Endothelial cell of umbilical vein (primary cell): ENCODE data around the gene NRROS. TPM values are rescaled to one million over a fixed set of nuclear protein-coding genes. Genes with fewer than 3 reads are reported as not detected.

Experiments
- BruUV-seq: library from RNA; stranded (reverse); fragments of 400-500 nt; replicated peaks from 2 replicates; lab custom pipeline; 2021; lab: Mats Ljungman, UMichigan
- CTCF ChIA-PET: fragments of 300-600, 350-600 bp; sonication (Branson Sonifier 250); formaldehyde crosslinking; loops from one replicate; lab custom pipeline; 2021; ENCODE audit warnings: antibody characterized with exemption, inconsistent platforms; lab: Charles Lee
- POLR2A ChIA-PET: fragments of 300-600, 350-600 bp; sonication (Branson Sonifier 250); formaldehyde crosslinking; loops from one replicate; lab custom pipeline; 2021; ENCODE audit warnings: antibody characterized with exemption, inconsistent platforms; lab: Charles Lee
- DNase-seq: peaks from one replicate; pipeline ENCODE4 v3.0.0-alpha.2; 2011; ENCODE audit warnings: low read depth, low spot score
- FAIRE-seq: peaks from 2 replicates; lab custom pipeline; 2011; peaks lifted over from hg19 to GRCh38; lab: Jason Lieb, UNC
- H2AFZ ChIP-seq: 2 replicates; pipeline ENCODE4 v1.6.0; 2012; ENCODE audit warnings: low read depth, low read length, control low read depth, inconsistent platforms
- H3K27ac ChIP-seq: 2 replicates; pipeline ENCODE4 v1.5.1; 2011; ENCODE audit warnings: low read depth, mild to moderate bottlenecking, control low read depth, low read length, moderate library complexity; ENCODE audit not compliant: insufficient read depth
- H3K27me3 ChIP-seq, 2 experiments: 2 replicates each; pipeline versions ENCODE4 v1.6.0 to v1.6.1; 2011; ENCODE audit warnings: low read length in 2 of 2, mixed read lengths in 1 of 2; ENCODE audit not compliant: control insufficient read depth in 2 of 2, insufficient read depth in 2 of 2
- H3K36me3 ChIP-seq, 2 experiments: 2 replicates in 1 of 2; 3 replicates in 1 of 2; pipeline ENCODE4 v1.5.1; 2011; ENCODE audit warnings: low read length in 2 of 2, mild to moderate bottlenecking in 1 of 2, moderate library complexity in 1 of 2; ENCODE audit not compliant: control insufficient read depth in 2 of 2, insufficient read depth in 2 of 2; ENCODE audit errors: extremely low read depth in 1 of 2
- H3K4me1 ChIP-seq: 3 replicates; pipeline ENCODE4 v1.5.1; 2011; ENCODE audit warnings: mild to moderate bottlenecking, low read length; ENCODE audit not compliant: control insufficient read depth, insufficient read depth; ENCODE audit errors: extremely low read depth
- H3K4me2 ChIP-seq: 2 replicates; pipeline ENCODE4 v1.6.1; 2011; ENCODE audit warnings: low read length, control low read depth, mixed read lengths; ENCODE audit not compliant: insufficient read depth
- H3K4me3 ChIP-seq, 3 experiments: fragments of 200-600 bp in 1 of 3; sonication (generic), shearing (Covaris generic) in 1 of 3; replicated peaks in 1 of 3; 2 replicates each; pipeline ENCODE4 v1.5.1; 2011 to 2016; ENCODE audit warnings: control low read depth in 3 of 3, low read length in 3 of 3, mild to moderate bottlenecking in 2 of 3, inconsistent platforms in 1 of 3, low read depth in 1 of 3, moderate library complexity in 1 of 3; ENCODE audit not compliant: insufficient read depth in 1 of 3
- H3K79me2 ChIP-seq: 2 replicates; pipeline ENCODE4 v1.6.0; 2012; ENCODE audit warnings: low read length, inconsistent platforms; ENCODE audit not compliant: control insufficient read depth, insufficient read depth
- H3K9ac ChIP-seq: replicated peaks from 2 replicates; pipeline ENCODE3; 2011; ENCODE audit warnings: low read length, control low read depth; ENCODE audit not compliant: insufficient read depth; ENCODE audit errors: extremely low read depth
- H3K9me1 ChIP-seq: replicated peaks from 3 replicates; pipeline ENCODE4 v1.6.0; 2011; ENCODE audit warnings: mild to moderate bottlenecking, low read length; ENCODE audit not compliant: control insufficient read depth, insufficient read depth; ENCODE audit errors: extremely low read depth
- H3K9me3 ChIP-seq: replicated peaks from 2 replicates; pipeline ENCODE4 v1.5.1; 2012; ENCODE audit warnings: low read length, inconsistent platforms; ENCODE audit not compliant: control insufficient read depth, insufficient read depth
- H4K20me1 ChIP-seq: replicated peaks from 2 replicates; pipeline ENCODE3; 2011; ENCODE audit warnings: mild to moderate bottlenecking, low read length; ENCODE audit not compliant: control insufficient read depth, insufficient read depth; ENCODE audit errors: extremely low read depth
- EZH2 ChIP-seq: IDR thresholded peaks from 2 replicates; pipeline ENCODE4 v1.6.1; 2012; ENCODE audit warnings: borderline replicate concordance, low read depth, mild to moderate bottlenecking, moderate library complexity, low read length, inconsistent platforms; ENCODE audit not compliant: severe bottlenecking
- FOS ChIP-seq: IDR thresholded peaks from 2 replicates; pipeline ENCODE4 v1.6.1; 2011; ENCODE audit warnings: mild to moderate bottlenecking, low read length, moderate library complexity, borderline replicate concordance; ENCODE audit not compliant: insufficient read depth
- GATA2 ChIP-seq: IDR thresholded peaks from 2 replicates; pipeline ENCODE4 v1.7.0; 2011; ENCODE audit warnings: low read depth, mild to moderate bottlenecking, moderate library complexity, mixed read lengths, low read length; ENCODE audit not compliant: insufficient read length, insufficient read depth
- JUN ChIP-seq: IDR thresholded peaks from 2 replicates; pipeline ENCODE4 v1.6.1; 2011; ENCODE audit warnings: borderline replicate concordance, low read depth; ENCODE audit not compliant: insufficient read length, insufficient read depth
- MYC ChIP-seq: IDR thresholded peaks from one replicate; pipeline ENCODE4 v1.6.1; 2011; ENCODE audit warnings: mild to moderate bottlenecking, low read depth, low read length
- POLR2A ChIP-seq: IDR thresholded peaks from 2 replicates; pipeline ENCODE4 v1.6.1; 2012; ENCODE audit warnings: low read depth, mild to moderate bottlenecking, control low read depth, low read length
- POLR2AphosphoS5 ChIP-seq: IDR thresholded peaks from 2 replicates; pipeline ENCODE4 v1.6.1; 2012; ENCODE audit warnings: low read depth, mild to moderate bottlenecking, control low read depth, low read length, moderate library complexity; ENCODE audit not compliant: insufficient read depth
- dilution Hi-C: fragments of 300-500 bp; cut with MboI; formaldehyde crosslinking; loops from one replicate; pipeline ENCODE4 v1.15.0; 2019; ENCODE audit warnings: low sequenced_read_pairs; ENCODE audit not compliant: extremely low pct_ligation_motif_present
- intact Hi-C: fragments of 100-400 bp; cut with micrococcal nuclease; formaldehyde crosslinking; loops from one replicate; pipeline ENCODE4 v1.10.0; 2022
- polyA plus RNA-seq, 4 experiments: library from polyadenylated mRNA; depleted of rRNA in 3 of 4; stranded (reverse) in 3 of 4; unstranded in 1 of 4; fragments of >200 nt; gene quantifications; 2 replicates each; pipeline versions ENCODE4 v1.2.1 to v1.2.3, GENCODE V29; 2011 to 2012; ENCODE audit warnings: missing spikeins in 1 of 4
- total RNA-seq: library from RNA; stranded (reverse); gene quantifications from 2 replicates; pipeline ENCODE4 v1.2.3, GENCODE V29; 2021
- TF ChIP-seq, protein P1 (sequence below): IDR thresholded peaks from 2 replicates; pipeline ENCODE4 v1.6.1; 2011; ENCODE audit not compliant: insufficient read depth, insufficient read length
- TF ChIP-seq, protein P2 (sequence below), 2 donors: IDR thresholded peaks; 1 replicate in 1 of 2; 2 replicates in 1 of 2; pipeline ENCODE4 v1.5.1; 2011; ENCODE audit warnings: low read length in 2 of 2, mild to moderate bottlenecking in 2 of 2, moderate library complexity in 2 of 2, control low read depth in 1 of 2, inconsistent platforms in 1 of 2, low read depth in 1 of 2; ENCODE audit not compliant: insufficient read depth in 1 of 2; ENCODE audit errors: extremely low read depth in 1 of 2

NRROS gene
- total and polyA plus RNA-seq, 2 donors (not counting 3 experiments of a cell fraction or from before 2014, with no cell fraction given): 8.1 to 15.6 TPM

DNA sequence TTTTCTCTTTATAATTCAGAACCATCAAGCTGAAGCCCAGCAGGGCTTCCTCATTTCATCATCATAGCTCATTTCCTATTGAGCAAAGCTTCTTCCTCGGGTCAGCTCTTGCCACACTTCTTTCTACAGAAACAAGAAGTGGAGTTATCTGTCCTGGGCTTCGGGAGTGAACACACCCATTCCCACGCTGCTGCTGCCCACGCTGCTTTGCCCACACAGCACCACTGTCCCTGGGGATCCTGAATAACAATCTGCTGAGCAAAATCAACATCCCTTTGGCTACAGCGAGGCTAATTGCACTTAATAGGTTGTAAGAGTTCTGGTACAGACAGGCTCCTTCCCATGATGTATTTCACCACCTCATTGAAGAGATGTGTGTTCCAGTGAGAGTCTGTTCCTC is 48.9 kb downstream of the NRROS start:
- Histone ChIP-seq H3K9me1 (no peaks in the 10 kb centered on the region), H3K4me3 (no peak overlapping the region), H3K27me3 (peaks cover 0 to 2% of the 10 kb centered on the region in 2 experiments), H3K79me2 (no peaks in the 10 kb centered on the region), H3K4me2 (peak overlapping the region; percentile 48), H3K9ac (no peak overlapping the region), H4K20me1 (no peaks in the 10 kb centered on the region), H3K4me1 (peaks cover 7% of the 10 kb centered on the region), H3K9me3 (no peaks in the 10 kb centered on the region), H2AFZ (peak overlapping the region; percentile 85), H3K27ac (no peak overlapping the region), H3K36me3 (no peaks in the 10 kb centered on the region)
- dilution Hi-C loops: loop anchor here (5.0 kb wide), 1 partner anchor 81 kb away; no protein-coding TSS in a partner anchor
- no TSS peak for BruUV-seq
- intact Hi-C loops: no loop called here
- ChIA-PET POLR2A (no interaction called here), CTCF (interaction anchor here (0.6 to 11.4 kb wide), 11 partner anchors 9 to 281 kb away, joined by 3 to 334 read pairs (median 4); partner anchors contain the start of genes FBXO45 and WDR53)
- no peak for TF ChIP-seq EZH2
- peak; percentile 24 for TF ChIP-seq POLR2AphosphoS5
- TF ChIP-seq, protein P1, sequence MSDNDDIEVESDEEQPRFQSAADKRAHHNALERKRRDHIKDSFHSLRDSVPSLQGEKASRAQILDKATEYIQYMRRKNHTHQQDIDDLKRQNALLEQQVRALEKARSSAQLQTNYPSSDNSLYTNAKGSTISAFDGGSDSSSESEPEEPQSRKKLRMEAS: no peak
- no peak for TF ChIP-seq JUN
- no peak for TF ChIP-seq MYC
- TF ChIP-seq POLR2A: no peak
- peak; percentile 28 for TF ChIP-seq GATA2
- TF ChIP-seq, protein P2, sequence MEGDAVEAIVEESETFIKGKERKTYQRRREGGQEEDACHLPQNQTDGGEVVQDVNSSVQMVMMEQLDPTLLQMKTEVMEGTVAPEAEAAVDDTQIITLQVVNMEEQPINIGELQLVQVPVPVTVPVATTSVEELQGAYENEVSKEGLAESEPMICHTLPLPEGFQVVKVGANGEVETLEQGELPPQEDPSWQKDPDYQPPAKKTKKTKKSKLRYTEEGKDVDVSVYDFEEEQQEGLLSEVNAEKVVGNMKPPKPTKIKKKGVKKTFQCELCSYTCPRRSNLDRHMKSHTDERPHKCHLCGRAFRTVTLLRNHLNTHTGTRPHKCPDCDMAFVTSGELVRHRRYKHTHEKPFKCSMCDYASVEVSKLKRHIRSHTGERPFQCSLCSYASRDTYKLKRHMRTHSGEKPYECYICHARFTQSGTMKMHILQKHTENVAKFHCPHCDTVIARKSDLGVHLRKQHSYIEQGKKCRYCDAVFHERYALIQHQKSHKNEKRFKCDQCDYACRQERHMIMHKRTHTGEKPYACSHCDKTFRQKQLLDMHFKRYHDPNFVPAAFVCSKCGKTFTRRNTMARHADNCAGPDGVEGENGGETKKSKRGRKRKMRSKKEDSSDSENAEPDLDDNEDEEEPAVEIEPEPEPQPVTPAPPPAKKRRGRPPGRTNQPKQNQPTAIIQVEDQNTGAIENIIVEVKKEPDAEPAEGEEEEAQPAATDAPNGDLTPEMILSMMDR (IDR thresholded peaks at IDR 0.05; ENCODE audit: extremely low read depth in 1 of 2, insufficient read depth in 1 of 2, low read depth in 1 of 2, low read length in 2 of 2): no peak
- peak; percentile 20 for TF ChIP-seq FOS
- FAIRE-seq: peak; percentile 72
- peak; percentile 59 for DNase-seq
